Activated T-cell treated with anti-CD3 and anti-CD28 coated beads, Interleukin-2, amount 50 U/mL, for 4 hours (primary cell): Measurements from ENCODE around the gene TBC1D14. TPM values are rescaled to one million over a fixed set of nuclear protein-coding genes. Genes with fewer than 3 reads are reported as not detected.
"Not testable (repeated sequence)": the region's sequence is repeated elsewhere in the genome, so short reads cannot be mapped to it uniquely, and the experiment has no call there.

Source experiments
- ATAC-seq, 2 donors: fragments of 200-7000 bp; cut with Tn5 transposase; one replicate each; pipeline ENCODE4 v1.10.0; 2021
- DNase-seq: peaks from one replicate; pipeline ENCODE4 v3.0.0-alpha.2; 2020
- H3K27me3 Mint-ChIP-seq: one replicate; pipeline ENCODE4 v1.8.0; 2021; ENCODE audit warnings: low read depth, mixed read lengths
- H3K36me3 Mint-ChIP-seq: one replicate; pipeline ENCODE4 v1.8.0; 2022; ENCODE audit warnings: mixed read lengths; ENCODE audit not compliant: insufficient read depth
- H3K4me1 Mint-ChIP-seq: one replicate; pipeline ENCODE4 v1.8.0; 2021; ENCODE audit warnings: low read depth, mixed read lengths
- H3K4me3 Mint-ChIP-seq: one replicate; pipeline ENCODE4 v1.8.0; 2021; ENCODE audit warnings: mild to moderate bottlenecking, moderate library complexity, mixed read lengths
- H3K9me3 Mint-ChIP-seq: one replicate; pipeline ENCODE4 v1.8.0; 2021; ENCODE audit warnings: mixed read lengths
- total RNA-seq, 3 donors: library from RNA; stranded (reverse); gene quantifications; one replicate each; pipeline ENCODE4 v1.2.1, GENCODE V29; 2021

The TBC1D14 gene
- total RNA-seq, 3 donors from 2014 or later = 39.8 to 45.7 (median 41.7) TPM

GRCh38 chr4:6910340-6910959 lies 824 bp downstream of the TBC1D14 start:
- peaks cover 3% of the 10 kb centered on the region for H3K27me3 Mint-ChIP-seq
- ATAC-seq (no peak), DNase-seq (no peak)
- no peaks in the 10 kb centered on the region for H3K36me3 Mint-ChIP-seq
- peaks cover 63% of the 10 kb centered on the region for H3K4me1 Mint-ChIP-seq
- H3K4me3 Mint-ChIP-seq = peak overlapping the region; percentile 93
- H3K9me3 Mint-ChIP-seq = no peaks in the 10 kb centered on the region

GRCh38 chr4:6910960-6911874 lies 1.6 kb downstream of the TBC1D14 start:
- no peak for ATAC-seq

DNA sequence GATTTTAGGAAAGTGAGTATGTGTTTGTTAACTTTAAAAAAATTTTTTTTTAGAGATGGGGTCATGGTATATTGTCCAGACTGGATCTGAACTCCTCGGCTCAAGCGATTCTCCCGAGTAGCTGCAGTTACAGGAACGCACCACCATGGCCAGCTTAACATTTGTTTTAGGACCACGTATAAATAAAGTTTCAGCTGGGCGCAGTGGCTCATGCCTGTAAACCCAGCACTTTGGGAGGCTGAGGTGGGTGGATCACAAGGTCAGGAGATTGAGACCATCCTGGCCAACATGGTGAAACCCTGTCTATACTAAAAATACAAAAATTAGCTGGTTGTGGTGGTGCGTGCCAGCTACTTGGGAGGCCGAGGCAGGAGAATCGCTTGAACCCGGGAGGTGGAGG lies 2.3 kb downstream of the TBC1D14 start:
- Mint-ChIP-seq H3K4me3 (peak overlapping the region; percentile 93), H3K4me1 (peaks cover 76% of the 10 kb centered on the region)
- H3K36me3 Mint-ChIP-seq, H3K27me3 Mint-ChIP-seq, ATAC-seq, DNase-seq, H3K9me3 Mint-ChIP-seq: not testable (repeated sequence)

More at GRCh38 chr4:6910960-6911874, 1.6 kb downstream of the TBC1D14 start:
- Mint-ChIP-seq H3K9me3 (no peaks in the 10 kb centered on the region), H3K4me1 (peaks cover 69% of the 10 kb centered on the region), H3K4me3 (peak overlapping the region; percentile 93), H3K27me3 (peaks cover 3% of the 10 kb centered on the region), H3K36me3 (no peaks in the 10 kb centered on the region)
- DNase-seq = no peak

DNA sequence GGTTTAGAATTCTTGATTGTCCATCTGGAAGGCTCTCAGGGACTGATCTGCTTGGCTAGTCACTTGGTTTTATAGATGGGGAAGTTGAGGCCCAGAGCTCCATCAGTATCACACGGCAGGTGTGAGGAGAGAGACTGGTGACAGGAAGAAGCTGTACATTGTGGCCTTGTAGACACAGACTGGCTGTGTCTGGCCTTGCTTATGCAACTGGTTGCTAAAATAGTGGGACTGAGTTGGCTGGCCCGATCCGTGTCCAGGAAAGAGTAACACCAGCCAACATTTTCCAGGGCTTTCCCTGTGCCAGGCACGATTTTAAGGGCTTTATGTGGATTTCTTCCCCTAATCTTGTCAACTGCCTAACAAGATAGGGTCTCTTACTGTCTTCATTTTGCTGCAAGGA lies 2.8 kb downstream of the TBC1D14 start:
- H3K27me3 Mint-ChIP-seq = peaks cover 3% of the 10 kb centered on the region
- H3K9me3 Mint-ChIP-seq = no peaks in the 10 kb centered on the region
- H3K4me1 Mint-ChIP-seq = peaks cover 79% of the 10 kb centered on the region
- peak overlapping the region; percentile 41 for H3K4me3 Mint-ChIP-seq
- no peak for ATAC-seq
- no peak for DNase-seq
- no peaks in the 10 kb centered on the region for H3K36me3 Mint-ChIP-seq

GRCh38 chr4:6913350-6913905 lies 3.8 kb downstream of the TBC1D14 start:
- no peak for ATAC-seq
- Mint-ChIP-seq H3K4me1 (peaks cover 81% of the 10 kb centered on the region), H3K4me3 (no peak overlapping the region), H3K27me3 (no peaks in the 10 kb centered on the region), H3K36me3 (no peaks in the 10 kb centered on the region), H3K9me3 (no peaks in the 10 kb centered on the region)
- DNase-seq = no peak

GRCh38 chr4:6914448-6914847 lies 4.8 kb downstream of the TBC1D14 start:
- Mint-ChIP-seq H3K36me3 (no peaks in the 10 kb centered on the region), H3K9me3 (no peaks in the 10 kb centered on the region), H3K4me1 (peaks cover 82% of the 10 kb centered on the region), H3K4me3 (no peak overlapping the region), H3K27me3 (no peaks in the 10 kb centered on the region)
- ATAC-seq = no peak
- no peak for DNase-seq

DNA sequence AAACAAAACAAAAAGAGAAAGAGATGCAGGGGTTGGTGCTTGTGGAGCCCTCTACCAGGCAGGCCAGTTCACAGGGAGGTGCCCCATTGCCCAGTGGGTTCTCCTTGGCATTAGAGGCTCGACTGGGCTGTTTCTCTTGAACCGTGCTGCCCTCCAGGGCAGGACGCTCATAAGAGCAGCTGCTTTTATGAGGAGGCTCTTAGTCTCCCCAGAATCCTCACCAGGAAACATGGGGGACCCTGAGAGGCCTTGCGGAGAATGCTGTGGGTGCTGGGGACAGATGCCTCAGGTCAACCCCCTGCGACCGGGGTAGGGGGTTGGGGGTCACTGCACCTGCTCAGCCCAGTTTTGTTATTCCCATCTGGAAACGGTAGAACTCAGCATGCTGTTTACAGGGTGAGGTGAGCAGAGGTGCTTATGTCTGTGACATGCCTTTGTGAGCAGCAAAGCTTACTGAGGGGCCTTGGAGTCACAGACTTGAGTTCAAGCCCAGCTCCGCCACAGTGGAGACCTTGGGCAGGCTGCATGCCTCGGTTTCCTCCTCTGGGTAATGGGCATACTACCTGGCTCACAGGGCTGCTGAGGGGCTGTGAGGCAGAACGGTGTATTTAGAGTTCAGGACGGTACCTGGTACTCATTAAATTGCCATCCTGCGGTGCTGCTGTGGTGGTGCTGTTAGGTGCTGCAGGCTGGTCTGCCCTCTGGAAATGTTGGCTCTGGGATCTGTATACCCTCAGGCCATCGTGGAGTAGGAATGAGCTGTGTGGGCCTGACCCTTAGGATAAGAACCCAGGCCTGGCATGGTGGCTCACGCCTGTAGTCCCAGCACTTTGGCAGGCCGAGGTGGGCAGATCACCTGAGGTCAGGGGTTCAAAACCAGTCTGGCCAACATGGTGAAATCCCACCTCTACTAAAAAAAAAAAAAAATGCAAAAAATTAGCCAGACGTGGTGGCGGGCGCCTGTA lies 5.7 kb downstream of the TBC1D14 start:
- H3K4me3 Mint-ChIP-seq = no peak overlapping the region
- H3K27me3 Mint-ChIP-seq = no peaks in the 10 kb centered on the region
- peaks cover 88% of the 10 kb centered on the region for H3K4me1 Mint-ChIP-seq

DNA sequence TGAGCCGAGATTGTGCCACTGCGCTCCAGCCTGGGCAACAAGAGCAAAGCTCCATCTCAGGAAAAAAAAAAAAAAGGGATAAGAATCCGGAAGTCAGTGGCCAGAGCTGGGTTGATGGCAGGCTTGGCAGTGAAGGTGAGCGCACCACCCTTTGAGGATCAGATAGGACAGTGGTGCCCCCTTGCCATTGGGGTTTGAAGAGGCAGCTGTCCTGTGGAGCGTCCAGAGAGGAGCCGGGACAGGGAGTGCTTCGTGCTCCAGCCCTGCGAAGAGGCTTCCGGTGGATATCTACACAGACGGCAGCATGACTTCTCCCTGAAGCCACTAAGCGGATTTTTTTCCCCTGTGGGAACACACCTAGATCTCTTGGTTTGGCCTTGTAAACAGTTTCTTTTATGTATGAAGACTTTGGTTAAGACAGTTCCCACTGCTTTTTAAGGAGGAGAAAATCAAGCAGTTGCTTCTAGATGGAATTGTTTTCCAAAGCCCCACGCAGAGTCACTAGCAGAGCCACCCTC lies 6.5 kb downstream of the TBC1D14 start:
- H3K4me1 Mint-ChIP-seq = peaks cover 87% of the 10 kb centered on the region
- DNase-seq (no peak), ATAC-seq (no peak)
- no peaks in the 10 kb centered on the region for H3K9me3 Mint-ChIP-seq
- H3K4me3 Mint-ChIP-seq = peak overlapping the region; percentile 56
- H3K27me3 Mint-ChIP-seq = no peaks in the 10 kb centered on the region
- no peaks in the 10 kb centered on the region for H3K36me3 Mint-ChIP-seq

More for the DNA sequence above, 5.7 kb downstream of the TBC1D14 start:
- ATAC-seq (no peak), DNase-seq (no peak)
- Mint-ChIP-seq H3K36me3 (no peaks in the 10 kb centered on the region), H3K9me3 (no peaks in the 10 kb centered on the region)

- H3K36me3 Mint-ChIP-seq = peaks cover under 1% of the 10 kb centered on the region
- peaks cover 81% of the 10 kb centered on the region for H3K4me1 Mint-ChIP-seq
- peak overlapping the region; percentile 56 for H3K4me3 Mint-ChIP-seq
- H3K27me3 Mint-ChIP-seq = no peaks in the 10 kb centered on the region
- ATAC-seq = peak; percentile 75 to 78
- DNase-seq = peak; percentile 49
- H3K9me3 Mint-ChIP-seq = no peaks in the 10 kb centered on the region
Measured at GRCh38 chr4:6916587-6917460, 7.2 kb downstream of the TBC1D14 start.

GRCh38 chr4:6917461-6918271 lies 8.0 kb downstream of the TBC1D14 start:
- ATAC-seq (peak; percentile 36 to 53), DNase-seq (no peak)
- Mint-ChIP-seq H3K27me3 (no peaks in the 10 kb centered on the region), H3K4me1 (peaks cover 83% of the 10 kb centered on the region), H3K36me3 (peaks cover 2% of the 10 kb centered on the region), H3K9me3 (no peaks in the 10 kb centered on the region), H3K4me3 (peak overlapping the region; percentile 56)

- no peak for DNase-seq
- peak in 1 of 2 donors; percentile 24 for ATAC-seq
- Mint-ChIP-seq H3K9me3 (no peaks in the 10 kb centered on the region), H3K4me3 (peak overlapping the region; percentile 56), H3K36me3 (peaks cover 4% of the 10 kb centered on the region), H3K4me1 (peaks cover 78% of the 10 kb centered on the region), H3K27me3 (no peaks in the 10 kb centered on the region)
Measured at GRCh38 chr4:6918338-6918737, 8.7 kb downstream of the TBC1D14 start.

GRCh38 chr4:6920171-6920570 lies 10.5 kb downstream of the TBC1D14 start:
- H3K36me3 Mint-ChIP-seq = peaks cover 20% of the 10 kb centered on the region
- peaks cover 73% of the 10 kb centered on the region for H3K4me1 Mint-ChIP-seq
- no peaks in the 10 kb centered on the region for H3K9me3 Mint-ChIP-seq
- ATAC-seq = no peak
- H3K4me3 Mint-ChIP-seq = no peak overlapping the region
- H3K27me3 Mint-ChIP-seq = no peaks in the 10 kb centered on the region
- no peak for DNase-seq
